ENCODE results near the gene TENM4. TPM values are rescaled to one million over a fixed set of nuclear protein-coding genes. Genes with fewer than 3 reads are reported as not detected.

TENM4 gene
- total RNA-seq, 1 experiment from 2014 or later: 0.39 TPM

- no TSS peak for BruUV-seq (replicated peaks)
- TF ChIP-seq SIN3A (IDR thresholded peaks at IDR 0.05; ENCODE audit: borderline replicate concordance, insufficient read depth, low read depth, low read length) (no peak), POLR2AphosphoS5 (IDR thresholded peaks at IDR 0.05; ENCODE audit: low read depth, low read length) (no peak), CTCF (IDR thresholded peaks at IDR 0.05) (no peak), TCF7L2 (IDR thresholded peaks at IDR 0.05; ENCODE audit: low read depth, low read length) (no peak), REST (IDR thresholded peaks at IDR 0.05; ENCODE audit: insufficient read depth in 1 of 2, low read depth in 2 of 2, low read length in 1 of 2) (no peak)
- no peak overlapping the region for H3K27ac ChIP-seq (ENCODE audit: low read length)
- POLR2A ChIA-PET: no interaction called here
- CTCF ChIA-PET: no interaction called here
- H3K27me3 ChIP-seq (ENCODE audit: control insufficient read depth, insufficient read depth, low read length): peaks cover 8% of the 10 kb centered on the region; the same call in 1 of the 2 replicates
- ATAC-seq (no peak), DNase-seq (ENCODE audit: low read depth, low spot score) (no peak)
- no peaks in the 10 kb centered on the region for H3K4me1 ChIP-seq (ENCODE audit: control insufficient read depth, insufficient read depth, low read length)
- H3K36me3 ChIP-seq (ENCODE audit: control insufficient read depth, insufficient read depth, low read length): no peaks in the 10 kb centered on the region
- H3K4me3 ChIP-seq (ENCODE audit: low read depth in 2 of 2, low read length in 2 of 2): no peak overlapping the region
- in situ Hi-C loops (cut with HindIII; ENCODE audit: low pct_unique_long_range_greater_than_20kb, low sequenced_read_pairs) (no loop called here), intact Hi-C loops (cut with micrococcal nuclease; ENCODE audit: unreplicated experiment) (no loop called here)
- H3K9me3 ChIP-seq (ENCODE audit: control insufficient read depth, insufficient read depth, low read depth, low read length): no peaks in the 10 kb centered on the region
These were observed 288.3 kb downstream of the TENM4 start for GRCh38 chr11:79152511-79152910.

DNA sequence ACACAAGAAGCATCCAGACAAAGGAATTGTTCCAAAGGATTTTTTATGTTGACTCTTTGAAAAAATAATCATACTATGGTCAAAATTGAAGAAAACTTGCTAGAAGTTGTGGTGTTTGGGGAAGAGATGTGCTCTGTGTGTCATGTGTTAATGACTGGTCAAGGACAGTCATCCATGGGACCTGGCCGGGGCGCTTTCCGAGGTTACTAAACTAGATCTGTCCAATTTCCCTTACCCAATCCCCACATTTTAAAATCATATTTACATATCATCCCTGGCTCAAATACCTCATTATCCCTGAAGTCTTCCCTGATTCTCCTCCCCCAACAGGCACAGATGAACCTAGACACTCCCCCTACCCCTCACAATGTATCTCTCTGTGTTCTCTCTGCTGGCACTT is 289.4 kb downstream of the TENM4 start:
- H3K27ac ChIP-seq (ENCODE audit: low read length): no peak overlapping the region
- no peak overlapping the region for H3K4me3 ChIP-seq (ENCODE audit: low read depth in 2 of 2, low read length in 2 of 2)
- H3K4me1 ChIP-seq (ENCODE audit: control insufficient read depth, insufficient read depth, low read length): no peaks in the 10 kb centered on the region
- DNase-seq (ENCODE audit: low read depth, low spot score): no peak
- no peaks in the 10 kb centered on the region for H3K9me3 ChIP-seq (ENCODE audit: control insufficient read depth, insufficient read depth, low read depth, low read length)
- ChIA-PET POLR2A (no interaction called here), CTCF (no interaction called here)
- peaks cover 8% of the 10 kb centered on the region; the same call in 1 of the 2 replicates for H3K27me3 ChIP-seq (ENCODE audit: control insufficient read depth, insufficient read depth, low read length)
- intact Hi-C loops (cut with micrococcal nuclease; ENCODE audit: unreplicated experiment): no loop called here
- BruUV-seq (replicated peaks): no TSS peak
- no peak for ATAC-seq
- in situ Hi-C loops (cut with HindIII; ENCODE audit: low pct_unique_long_range_greater_than_20kb, low sequenced_read_pairs): no loop called here
- TF ChIP-seq TCF7L2 (IDR thresholded peaks at IDR 0.05; ENCODE audit: low read depth, low read length): no peak
- no peak for TF ChIP-seq SIN3A (IDR thresholded peaks at IDR 0.05; ENCODE audit: borderline replicate concordance, insufficient read depth, low read depth, low read length)
- TF ChIP-seq CTCF (IDR thresholded peaks at IDR 0.05): no peak
- TF ChIP-seq POLR2AphosphoS5 (IDR thresholded peaks at IDR 0.05; ENCODE audit: low read depth, low read length): no peak
- no peak for TF ChIP-seq REST (IDR thresholded peaks at IDR 0.05; ENCODE audit: insufficient read depth in 1 of 2, low read depth in 2 of 2, low read length in 1 of 2)
- no peaks in the 10 kb centered on the region for H3K36me3 ChIP-seq (ENCODE audit: control insufficient read depth, insufficient read depth, low read length)
